Muscle of leg (tissue), 16 donors: ENCODE data around the gene OR51Q1. TPM values are rescaled to one million over a fixed set of nuclear protein-coding genes. Genes with fewer than 3 reads are reported as not detected.
A peak's percentile ranks its signal among the peaks of the same experiment; 100 is the strongest.

Experiments used
- DNase-seq: peaks from one replicate; pipeline ENCODE4 v3.0.0; 2013
- H3K27ac ChIP-seq: one replicate; pipeline ENCODE4 v1.5.1; 2013; ENCODE audit warnings: mild to moderate bottlenecking, low read length, control low read depth
- H3K27me3 ChIP-seq: one replicate; pipeline ENCODE4 v1.6.1; 2013; ENCODE audit warnings: low read length; ENCODE audit not compliant: control insufficient read depth, insufficient read depth
- H3K36me3 ChIP-seq: one replicate; pipeline ENCODE4 v1.6.1; 2013; ENCODE audit warnings: low read length; ENCODE audit not compliant: control insufficient read depth, insufficient read depth
- H3K4me1 ChIP-seq: one replicate; pipeline ENCODE4 v1.6.1; 2013; ENCODE audit warnings: low read length; ENCODE audit not compliant: control insufficient read depth, insufficient read depth
- H3K4me3 ChIP-seq: one replicate; pipeline ENCODE4 v1.5.1; 2013; ENCODE audit warnings: low read length, control low read depth
- H3K9me3 ChIP-seq: replicated peaks from 2 replicates; pipeline ENCODE4 v1.6.1; 2013; ENCODE audit warnings: low read depth, low read length; ENCODE audit not compliant: control insufficient read depth
- WGBS: methylation state at CpG from one replicate; pipeline ENCODE4 v1.1.5; 2013; ENCODE audit warnings: missing lambda C conversion rate; ENCODE audit not compliant: insufficient coverage; 5-methylcytosine and 5-hydroxymethylcytosine counted together
- long read RNA-seq, 11 donors: transcript quantifications; one replicate each; lab custom pipeline, GENCODE V29; 2026
- polyA plus RNA-seq, 8 donors: library from polyadenylated mRNA; unstranded; fragments of 120-200 nt; gene quantifications; one replicate each; pipeline versions ENCODE4 v1.2.1 to v1.2.3, GENCODE V29; 2013; ENCODE audit warnings: inconsistent platforms in 1 of 8, low replicate concordance in 1 of 8; ENCODE audit not compliant: insufficient read length in 8 of 8, insufficient read depth in 1 of 8
- total RNA-seq: library from RNA; stranded (reverse); fragments of 120-200 nt; gene quantifications from one replicate; pipeline ENCODE4 v1.2.4, GENCODE V29; 2013

OR51Q1 gene, protein sequence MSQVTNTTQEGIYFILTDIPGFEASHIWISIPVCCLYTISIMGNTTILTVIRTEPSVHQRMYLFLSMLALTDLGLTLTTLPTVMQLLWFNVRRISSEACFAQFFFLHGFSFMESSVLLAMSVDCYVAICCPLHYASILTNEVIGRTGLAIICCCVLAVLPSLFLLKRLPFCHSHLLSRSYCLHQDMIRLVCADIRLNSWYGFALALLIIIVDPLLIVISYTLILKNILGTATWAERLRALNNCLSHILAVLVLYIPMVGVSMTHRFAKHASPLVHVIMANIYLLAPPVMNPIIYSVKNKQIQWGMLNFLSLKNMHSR
- not detected for total RNA-seq
- polyA plus RNA-seq, result not detected
- long read RNA-seq, donor 1, result 0 reads
- long read RNA-seq, donor 2, result 0 reads
- long read RNA-seq, donor 3, result 0 reads
- long read RNA-seq, donor 4, result 0 reads
- long read RNA-seq, donor 5, result 0 reads
- long read RNA-seq, donor 6, result 0 reads
- long read RNA-seq, donor 7, result 0 reads
- long read RNA-seq, donor 8, result 0 reads
- long read RNA-seq, donor 9, result 0 reads
- long read RNA-seq, donor 10, result 0 reads
- long read RNA-seq, donor 11, result 0 reads

GRCh38 chr11:5421811-5422210, at the start of gene OR51Q1:
TSS of gene OR51Q1 (plus strand) at chr11:5422111. CDS start at chr11:5422201, 90 bp downstream.
- H3K27ac ChIP-seq, result no peak within 1 kb of the TSS
- no peaks in the 10 kb centered on the region for H3K9me3 ChIP-seq
- WGBS, result no CpG with 5 or more reads among the region's 1 CpG
- no peaks in the 10 kb centered on the region for H3K27me3 ChIP-seq
- no peaks in the 10 kb centered on the region for H3K36me3 ChIP-seq
- no peak for DNase-seq
- no peaks in the 10 kb centered on the region for H3K4me1 ChIP-seq
- H3K4me3 ChIP-seq, result no peak within 1 kb of the TSS

GRCh38 chr11:5380740-5381342, 41.1 kb upstream of the OR51Q1 start:
- no peak overlapping the region for H3K4me3 ChIP-seq
- H3K36me3 ChIP-seq, result no peaks in the 10 kb centered on the region
- no peaks in the 10 kb centered on the region for H3K27me3 ChIP-seq
- no peak overlapping the region for H3K27ac ChIP-seq
- DNase-seq, result peak; percentile 3
- WGBS, result 13% methylated on average over 1 of the region's 4 CpGs
- H3K4me1 ChIP-seq, result no peaks in the 10 kb centered on the region
- H3K9me3 ChIP-seq, result no peaks in the 10 kb centered on the region

GRCh38 chr11:5383576-5383975, 38.3 kb upstream of the OR51Q1 start, which contains the start of gene OR51M1:
TSS of gene OR51M1 (plus strand) at chr11:5383812. CDS start at chr11:5389399, 5,587 bp downstream.
- 50% methylated on average over 1 of the region's 1 CpG for WGBS
- H3K27me3 ChIP-seq, result no peaks in the 10 kb centered on the region
- H3K4me1 ChIP-seq, result no peaks in the 10 kb centered on the region
- H3K9me3 ChIP-seq, result no peaks in the 10 kb centered on the region
- H3K36me3 ChIP-seq, result no peaks in the 10 kb centered on the region
- no peak within 1 kb of the TSS for H3K4me3 ChIP-seq
- DNase-seq, result no peak
- no peak within 1 kb of the TSS for H3K27ac ChIP-seq

DNA sequence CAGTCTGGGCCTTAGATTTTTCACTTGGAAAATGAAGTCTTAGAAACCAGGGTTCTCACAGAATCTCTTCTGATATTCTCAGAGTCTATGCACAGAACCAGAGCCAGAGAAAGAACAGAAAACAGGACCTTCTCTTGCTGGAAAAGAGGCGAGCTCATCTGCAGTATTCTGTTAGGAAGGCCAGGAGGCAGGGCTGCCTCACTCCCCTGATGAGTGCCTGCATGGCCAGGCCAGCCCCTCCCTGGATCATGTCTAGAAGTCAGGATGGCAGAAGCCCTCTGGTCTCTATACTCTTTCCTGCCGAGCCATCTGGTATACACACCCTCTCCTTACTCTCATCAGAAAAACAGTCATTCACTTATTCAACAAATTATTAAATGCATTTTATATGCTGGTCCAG, 37.6 kb upstream of the OR51Q1 start:
- no peaks in the 10 kb centered on the region for H3K36me3 ChIP-seq

DNA sequence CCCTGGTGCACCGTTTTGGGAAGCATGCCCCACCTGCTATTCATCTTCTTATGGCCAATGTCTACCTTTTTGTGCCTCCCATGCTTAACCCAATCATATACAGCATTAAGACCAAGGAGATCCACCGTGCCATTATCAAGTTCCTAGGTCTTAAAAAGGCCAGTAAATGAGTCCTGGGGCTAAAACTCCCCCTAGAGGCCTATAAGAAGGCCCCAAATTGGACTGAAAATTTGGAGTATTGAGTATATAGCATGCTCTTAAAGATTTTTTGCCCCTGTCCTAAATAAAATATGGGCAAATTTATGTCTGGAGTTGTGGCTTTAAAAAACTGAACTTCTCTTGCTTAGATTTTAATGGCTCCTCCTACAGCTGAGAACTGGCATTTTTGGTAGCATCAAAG, 31.7 kb upstream of the OR51Q1 start:
- Histone ChIP-seq H3K27ac (no peak overlapping the region), H3K36me3 (no peaks in the 10 kb centered on the region), H3K27me3 (no peaks in the 10 kb centered on the region), H3K4me1 (no peaks in the 10 kb centered on the region), H3K9me3 (peaks cover 2% of the 10 kb centered on the region), H3K4me3 (no peak overlapping the region)
- DNase-seq, result no peak
- 80% methylated on average over 1 of the region's 2 CpGs for WGBS

More for the DNA sequence above, 37.6 kb upstream of the OR51Q1 start:
- Histone ChIP-seq H3K4me1 (no peaks in the 10 kb centered on the region), H3K27ac (no peak overlapping the region), H3K27me3 (no peaks in the 10 kb centered on the region), H3K4me3 (no peak overlapping the region), H3K9me3 (no peaks in the 10 kb centered on the region)
- DNase-seq, result no peak
- WGBS, result no CpG with 5 or more reads among the region's 2 CpGs

- no peaks in the 10 kb centered on the region for H3K36me3 ChIP-seq
- no peak for DNase-seq
- H3K27me3 ChIP-seq, result no peaks in the 10 kb centered on the region
- no peak overlapping the region for H3K4me3 ChIP-seq
- peaks cover 2% of the 10 kb centered on the region for H3K9me3 ChIP-seq
- no peaks in the 10 kb centered on the region for H3K4me1 ChIP-seq
- H3K27ac ChIP-seq, result no peak overlapping the region
These were observed 27.8 kb upstream of the OR51Q1 start for GRCh38 chr11:5394091-5394490.

- Histone ChIP-seq H3K27ac (no peak overlapping the region), H3K4me1 (no peaks in the 10 kb centered on the region), H3K9me3 (peaks cover 4% of the 10 kb centered on the region), H3K27me3 (no peaks in the 10 kb centered on the region), H3K36me3 (no peaks in the 10 kb centered on the region), H3K4me3 (no peak overlapping the region)
- DNase-seq, result no peak
These were observed 23.0 kb upstream of the OR51Q1 start for GRCh38 chr11:5398936-5399335.

DNA sequence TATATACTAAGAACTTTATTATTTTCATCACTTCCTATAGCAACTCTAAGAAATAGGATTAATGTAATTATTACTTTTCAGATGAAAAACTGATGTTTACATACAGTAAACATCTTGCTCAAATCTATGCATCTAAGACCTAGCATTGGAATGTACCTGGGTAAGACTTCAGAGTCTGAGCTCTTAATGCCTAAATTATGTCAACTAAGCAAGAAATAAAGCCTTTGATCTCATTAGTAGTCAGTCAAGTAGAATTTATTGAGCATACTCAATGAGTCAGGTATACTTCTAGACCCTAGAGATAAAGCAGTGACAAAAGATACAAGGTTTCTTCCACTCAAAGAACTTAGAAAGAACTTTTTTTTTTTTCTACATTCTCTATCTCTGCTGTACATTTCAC, 16.7 kb upstream of the OR51Q1 start:
- peaks cover 4% of the 10 kb centered on the region for H3K9me3 ChIP-seq
- no peaks in the 10 kb centered on the region for H3K27me3 ChIP-seq
- no peak for DNase-seq
- no peak overlapping the region for H3K4me3 ChIP-seq
- H3K4me1 ChIP-seq, result no peaks in the 10 kb centered on the region
- H3K36me3 ChIP-seq, result no peaks in the 10 kb centered on the region
- no peak overlapping the region for H3K27ac ChIP-seq

GRCh38 chr11:5420993-5421392, 918 bp upstream of the OR51Q1 start:
- H3K27ac ChIP-seq, result no peak overlapping the region
- H3K4me1 ChIP-seq, result no peaks in the 10 kb centered on the region
- H3K9me3 ChIP-seq, result no peaks in the 10 kb centered on the region
- 36% methylated on average over 4 of the region's 5 CpGs for WGBS
- no peaks in the 10 kb centered on the region for H3K27me3 ChIP-seq
- H3K4me3 ChIP-seq, result no peak overlapping the region
- no peak for DNase-seq
- no peaks in the 10 kb centered on the region for H3K36me3 ChIP-seq

DNA sequence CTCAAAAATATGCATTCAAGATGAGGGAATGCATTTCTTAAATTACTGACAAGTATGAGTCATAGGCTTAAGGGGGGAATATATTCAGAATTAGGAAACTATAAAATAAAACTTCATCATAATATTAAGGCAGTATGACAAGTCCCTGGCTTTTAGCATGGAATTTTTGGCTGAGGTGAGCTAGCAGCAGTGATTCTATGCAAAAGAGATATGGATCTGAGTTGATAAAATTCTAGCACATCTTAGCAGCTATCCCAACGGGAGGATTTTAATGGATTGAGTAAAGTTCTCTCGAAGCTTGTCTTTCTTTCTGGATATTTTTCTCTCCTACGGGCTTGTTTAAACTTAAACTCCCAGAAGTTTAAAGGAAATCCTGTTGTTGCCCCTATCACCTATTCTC, 1.2 kb downstream of the OR51Q1 start:
- H3K4me1 ChIP-seq, result no peaks in the 10 kb centered on the region
- H3K27me3 ChIP-seq, result no peaks in the 10 kb centered on the region
- DNase-seq, result no peak
- H3K9me3 ChIP-seq, result no peaks in the 10 kb centered on the region
- no CpG with 5 or more reads among the region's 3 CpGs for WGBS
- H3K36me3 ChIP-seq, result no peaks in the 10 kb centered on the region
- H3K4me3 ChIP-seq, result no peak overlapping the region
- H3K27ac ChIP-seq, result no peak overlapping the region
